Mesendoderm (in vitro differentiated cells): ENCODE results near the gene PRKN.

ENCODE experiments used
- DNase-seq: peaks from one replicate; pipeline ENCODE4 v3.0.0; 2013
- H2AK5ac ChIP-seq: 2 replicates; pipeline ENCODE4 v1.6.1; 2013; ENCODE audit warnings: low read length, inconsistent platforms
- H2BK120ac ChIP-seq: 2 replicates; pipeline ENCODE4 v1.6.1; 2013; ENCODE audit warnings: low read depth, mild to moderate bottlenecking, low read length, moderate library complexity, mixed read lengths
- H2BK15ac ChIP-seq: replicated peaks from 2 replicates; pipeline ENCODE4 v1.6.1; 2013; ENCODE audit warnings: low read depth, mild to moderate bottlenecking, moderate library complexity
- H2BK5ac ChIP-seq: 2 replicates; pipeline ENCODE4 v1.6.1; 2013; ENCODE audit warnings: low read length, inconsistent platforms
- H3K18ac ChIP-seq: 2 replicates; pipeline ENCODE4 v1.6.1; 2013; ENCODE audit warnings: mild to moderate bottlenecking, low read length, mixed read lengths
- H3K23ac ChIP-seq: one replicate; pipeline ENCODE4 v1.6.1; 2013; ENCODE audit warnings: low read length
- H3K27ac ChIP-seq: 2 replicates; pipeline ENCODE4 v1.5.1; 2013; ENCODE audit warnings: low read depth, mild to moderate bottlenecking, inconsistent platforms, low read length, moderate library complexity
- H3K27me3 ChIP-seq: 2 replicates; pipeline ENCODE4 v1.6.1; 2013; ENCODE audit warnings: low read length, control low read depth, mild to moderate bottlenecking, inconsistent platforms; ENCODE audit not compliant: insufficient read depth, poor library complexity
- H3K36me3 ChIP-seq: 2 replicates; pipeline ENCODE4 v1.6.1; 2013; ENCODE audit warnings: low read length, inconsistent platforms; ENCODE audit not compliant: control insufficient read depth, insufficient read depth
- H3K4ac ChIP-seq: one replicate; pipeline ENCODE4 v1.6.1; 2013; ENCODE audit warnings: low read depth, mild to moderate bottlenecking, low read length, moderate library complexity
- H3K4me1 ChIP-seq: 2 replicates; pipeline ENCODE4 v1.6.1; 2013; ENCODE audit warnings: low read depth, low read length, inconsistent platforms; ENCODE audit not compliant: control insufficient read depth
- H3K4me2 ChIP-seq: 2 replicates; pipeline ENCODE4 v1.6.1; 2013; ENCODE audit warnings: low read length
- H3K4me3 ChIP-seq: 2 replicates; pipeline ENCODE4 v1.5.1; 2013; ENCODE audit warnings: mild to moderate bottlenecking, low read length
- H3K56ac ChIP-seq: one replicate; pipeline ENCODE4 v1.6.1; 2013; ENCODE audit warnings: low read length
- H3K79me1 ChIP-seq: 2 replicates; pipeline ENCODE4 v1.6.1; 2013; ENCODE audit warnings: low read length, inconsistent platforms
- H3K79me2 ChIP-seq: 2 replicates; pipeline ENCODE4 v1.6.1; 2013; ENCODE audit warnings: mild to moderate bottlenecking, low read length; ENCODE audit not compliant: control insufficient read depth, insufficient read depth
- H3K9ac ChIP-seq: 2 replicates; pipeline ENCODE4 v1.6.1; 2013; ENCODE audit warnings: low read length, inconsistent platforms
- H4K5ac ChIP-seq: one replicate; pipeline ENCODE4 v1.6.1; 2013; ENCODE audit warnings: low read length
- H4K8ac ChIP-seq: one replicate; pipeline ENCODE4 v1.6.1; 2013; ENCODE audit warnings: low read depth, mild to moderate bottlenecking, control low read depth, low read length, moderate library complexity
- WGBS: extraction: QIAGEN DNeasy Blood & Tissue Kit; methylation state at CpG from one replicate; pipeline ENCODE4 v1.1.7; 2013; ENCODE audit warnings: low lambda C conversion rate, missing lambda C conversion rate; ENCODE audit not compliant: insufficient coverage; ENCODE audit errors: extremely low coverage; 5-methylcytosine and 5-hydroxymethylcytosine counted together

Gene PRKN

DNA sequence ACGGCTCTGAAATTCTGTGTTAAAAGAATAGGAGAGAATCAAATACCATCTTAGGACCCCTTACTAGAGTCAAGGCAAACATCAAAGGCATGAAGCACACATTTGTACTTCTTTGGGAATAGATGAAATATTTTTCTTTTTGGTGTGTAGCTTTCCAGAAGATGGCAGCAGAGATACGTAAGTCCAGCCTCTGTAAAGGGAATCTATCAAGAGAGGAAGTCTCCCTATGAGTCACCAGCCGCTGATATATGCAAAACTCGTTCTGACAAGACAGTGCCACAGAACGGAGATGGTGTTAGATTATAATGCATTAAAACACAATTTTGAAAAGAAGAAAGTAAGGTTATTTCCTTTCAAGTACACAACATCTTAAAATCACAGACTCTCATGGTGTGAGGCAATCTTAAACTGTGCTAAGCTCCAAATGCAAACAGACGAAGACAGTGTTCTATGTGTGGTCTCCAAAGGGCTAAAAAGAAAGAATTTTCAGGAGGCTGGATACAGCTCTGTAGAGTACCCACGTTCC, 1333.7 kb downstream of the PRKN start:
- Histone ChIP-seq H3K23ac (no peak overlapping the region), H2BK15ac (no peak overlapping the region), H3K56ac (no peak overlapping the region), H3K36me3 (no peaks in the 10 kb centered on the region), H3K4ac (no peak overlapping the region), H3K27ac (no peak overlapping the region), H3K4me2 (no peak overlapping the region), H3K4me3 (no peak overlapping the region), H4K8ac (no peak overlapping the region), H3K79me2 (no peaks in the 10 kb centered on the region), H3K79me1 (no peaks in the 10 kb centered on the region), H2BK120ac (no peak overlapping the region), H3K18ac (no peak overlapping the region), H2BK5ac (no peak overlapping the region), H3K27me3 (no peaks in the 10 kb centered on the region), H3K9ac (no peak overlapping the region), H4K5ac (no peak overlapping the region), H2AK5ac (no peak overlapping the region), H3K4me1 (peaks cover 2% of the 10 kb centered on the region)
- WGBS: no CpG with 5 or more reads among the region's 7 CpGs
- peak; percentile 90 for DNase-seq

DNA sequence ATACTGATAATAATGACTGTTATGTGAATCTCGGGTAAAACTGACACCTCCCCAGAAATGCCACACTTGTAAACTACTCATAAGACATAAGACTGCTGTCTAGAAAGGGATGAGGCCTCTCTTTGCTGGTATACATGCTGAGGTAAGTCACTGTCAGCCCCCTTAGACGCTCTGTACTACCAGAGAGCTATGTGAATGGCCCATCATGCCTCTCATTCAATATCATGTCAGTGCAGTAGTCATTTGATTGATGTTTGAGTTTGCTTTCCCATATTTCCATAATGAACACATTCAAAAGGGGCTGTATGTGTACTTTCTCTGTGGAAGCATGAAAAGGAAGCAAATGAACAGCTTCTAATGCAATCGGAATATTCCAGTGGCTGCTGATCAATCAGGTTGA, 1334.3 kb downstream of the PRKN start:
- Histone ChIP-seq H3K18ac (no peak overlapping the region), H3K27me3 (no peaks in the 10 kb centered on the region), H3K4me1 (peaks cover 2% of the 10 kb centered on the region), H3K4me2 (no peak overlapping the region), H3K79me2 (no peaks in the 10 kb centered on the region), H3K56ac (peak overlapping the region; percentile 39), H2BK120ac (no peak overlapping the region), H3K9ac (no peak overlapping the region), H3K36me3 (no peaks in the 10 kb centered on the region), H2BK5ac (no peak overlapping the region), H3K79me1 (no peaks in the 10 kb centered on the region), H4K5ac (no peak overlapping the region), H3K27ac (no peak overlapping the region), H2AK5ac (no peak overlapping the region), H2BK15ac (peak overlapping the region; percentile 67), H3K4ac (no peak overlapping the region), H3K4me3 (no peak overlapping the region), H3K23ac (no peak overlapping the region), H4K8ac (no peak overlapping the region)
- no peak for DNase-seq
- WGBS: no CpG with 5 or more reads among the region's 3 CpGs

DNA sequence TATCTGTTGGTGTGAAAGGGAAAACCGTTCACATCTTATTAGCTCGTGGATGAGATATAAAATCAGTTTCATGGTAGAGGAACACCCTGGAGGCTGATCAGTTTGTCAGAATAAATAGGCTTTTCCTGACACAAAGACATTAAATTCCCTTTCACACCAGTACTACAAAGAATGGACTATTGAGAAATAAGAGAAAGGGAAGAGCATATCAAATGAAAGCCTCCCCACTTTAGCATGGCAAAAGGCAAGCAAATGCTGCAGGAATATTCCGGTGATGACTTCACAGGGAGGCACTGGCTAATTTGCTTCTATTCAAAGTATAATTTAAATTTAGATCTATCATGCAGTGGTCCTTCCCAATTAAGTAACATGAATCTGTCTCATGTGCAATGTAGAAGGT, 1337.8 kb downstream of the PRKN start:
- DNase-seq: no peak
- Histone ChIP-seq H2AK5ac (no peak overlapping the region), H3K79me1 (no peaks in the 10 kb centered on the region), H3K4me3 (no peak overlapping the region), H3K27ac (no peak overlapping the region), H3K4me1 (peaks cover 2% of the 10 kb centered on the region), H3K56ac (no peak overlapping the region), H2BK120ac (no peak overlapping the region), H4K5ac (no peak overlapping the region), H3K9ac (no peak overlapping the region), H3K79me2 (no peaks in the 10 kb centered on the region), H3K4me2 (no peak overlapping the region), H4K8ac (no peak overlapping the region), H3K18ac (no peak overlapping the region), H3K4ac (no peak overlapping the region), H2BK15ac (no peak overlapping the region), H2BK5ac (no peak overlapping the region), H3K27me3 (no peaks in the 10 kb centered on the region), H3K23ac (no peak overlapping the region), H3K36me3 (no peaks in the 10 kb centered on the region)
- no CpG with 5 or more reads among the region's 3 CpGs for WGBS

DNA sequence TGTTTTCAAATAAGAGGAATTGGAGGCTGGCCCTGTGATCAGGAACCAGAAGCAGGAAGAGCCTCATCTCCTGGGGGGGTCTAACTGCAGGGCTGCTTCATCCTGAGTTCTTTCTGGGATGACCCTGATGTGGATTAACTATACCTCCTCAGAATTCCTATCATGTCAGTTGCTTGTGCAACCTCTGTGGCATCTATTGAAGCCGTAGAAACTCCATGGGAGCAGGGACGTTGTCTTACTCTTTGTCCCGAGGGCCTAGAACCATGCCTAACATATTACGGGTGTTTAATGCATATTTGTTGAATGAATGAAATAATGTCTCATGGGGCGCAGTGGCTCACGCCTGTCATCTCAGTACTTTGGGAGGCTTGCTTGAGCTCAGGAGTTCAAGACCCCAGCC, 1343.6 kb downstream of the PRKN start:
- H3K4me2 ChIP-seq: no peak overlapping the region
- H3K18ac ChIP-seq: no peak overlapping the region
- H4K8ac ChIP-seq: no peak overlapping the region
- no peaks in the 10 kb centered on the region for H3K79me1 ChIP-seq
- no peaks in the 10 kb centered on the region for H3K4me1 ChIP-seq
- no CpG with 5 or more reads among the region's 6 CpGs for WGBS
- H3K4ac ChIP-seq: no peak overlapping the region
- H3K23ac ChIP-seq: no peak overlapping the region
- H2AK5ac ChIP-seq: no peak overlapping the region
- no peak overlapping the region for H3K9ac ChIP-seq
- no peak overlapping the region for H3K4me3 ChIP-seq
- no peak for DNase-seq
- no peak overlapping the region for H2BK5ac ChIP-seq
- no peak overlapping the region for H2BK120ac ChIP-seq
- no peak overlapping the region for H4K5ac ChIP-seq
- no peak overlapping the region for H2BK15ac ChIP-seq
- H3K56ac ChIP-seq: no peak overlapping the region
- H3K27ac ChIP-seq: no peak overlapping the region
- H3K36me3 ChIP-seq: no peaks in the 10 kb centered on the region
- H3K79me2 ChIP-seq: no peaks in the 10 kb centered on the region
- H3K27me3 ChIP-seq: no peaks in the 10 kb centered on the region

DNA sequence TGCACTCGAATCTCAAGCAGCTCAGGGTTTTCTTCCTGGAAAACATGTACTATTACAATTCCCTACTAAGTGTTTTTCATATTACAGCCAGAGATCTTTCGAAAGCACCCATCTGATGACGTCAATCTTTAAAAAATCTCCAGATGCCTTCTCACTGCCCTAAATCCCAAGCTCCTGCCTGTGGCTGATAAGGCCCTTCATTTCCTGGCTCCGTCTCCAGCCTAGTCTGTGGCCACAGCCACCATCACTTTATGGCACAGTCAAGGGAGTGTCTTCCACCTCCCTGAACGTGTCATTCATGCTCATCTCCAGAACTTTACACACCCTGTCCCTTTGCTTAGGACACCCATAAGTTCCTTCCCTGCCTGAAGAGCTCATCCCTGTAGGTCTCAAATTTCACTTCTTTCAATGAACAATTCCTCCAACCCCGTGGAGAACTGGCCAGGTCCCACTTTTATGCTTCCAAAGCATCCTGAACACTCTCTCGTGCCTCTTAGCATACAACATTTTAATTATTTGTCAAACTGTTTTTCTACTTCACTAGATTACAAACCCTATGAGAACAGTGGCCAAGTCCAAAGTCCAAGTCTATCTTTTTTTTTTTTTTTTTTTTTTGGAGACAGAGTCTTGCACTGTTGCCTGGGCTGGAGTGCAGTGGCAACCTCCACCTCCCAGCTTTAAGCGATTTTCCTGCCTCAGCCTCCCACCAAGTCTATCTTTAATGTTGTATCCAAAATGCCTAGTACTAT, 1347.6 kb downstream of the PRKN start:
- no peaks in the 10 kb centered on the region for H3K79me1 ChIP-seq
- H3K4me3 ChIP-seq: no peak overlapping the region
- no CpG with 5 or more reads among the region's 8 CpGs for whole genome bisulfite sequencing
- H3K4me1 ChIP-seq: no peaks in the 10 kb centered on the region
- no peaks in the 10 kb centered on the region for H3K27me3 ChIP-seq
- no peak overlapping the region for H4K8ac ChIP-seq
- H3K23ac ChIP-seq: no peak overlapping the region
- H2BK5ac ChIP-seq: no peak overlapping the region
- no peaks in the 10 kb centered on the region for H3K36me3 ChIP-seq
- no peak overlapping the region for H3K4me2 ChIP-seq
- H3K79me2 ChIP-seq: no peaks in the 10 kb centered on the region
- H4K5ac ChIP-seq: no peak overlapping the region
- H2BK120ac ChIP-seq: no peak overlapping the region
- no peak overlapping the region for H3K27ac ChIP-seq
- H3K4ac ChIP-seq: no peak overlapping the region
- DNase-seq: no peak
- H3K56ac ChIP-seq: no peak overlapping the region
- no peak overlapping the region for H2BK15ac ChIP-seq
- H3K18ac ChIP-seq: no peak overlapping the region
- no peak overlapping the region for H2AK5ac ChIP-seq
- no peak overlapping the region for H3K9ac ChIP-seq

DNA sequence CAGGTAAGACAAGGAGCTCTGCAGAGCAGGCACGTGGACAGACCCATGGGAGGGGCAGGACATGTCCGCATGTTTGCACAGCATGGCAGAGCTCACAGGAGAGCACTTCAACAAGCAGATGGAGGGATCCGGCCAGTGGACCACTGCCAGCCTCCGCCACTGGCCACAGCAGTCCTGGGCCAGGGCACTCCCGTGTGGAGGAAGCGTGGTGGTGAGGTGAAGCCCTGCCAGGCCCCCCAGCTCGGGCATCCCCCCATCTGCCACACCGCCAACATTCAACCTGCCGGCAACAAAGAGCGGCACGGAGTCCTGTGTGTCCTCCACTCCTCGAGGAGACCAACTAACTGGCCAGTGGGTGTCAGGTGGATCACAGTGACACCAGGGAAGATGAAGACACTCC, 1349.5 kb downstream of the PRKN start:
- WGBS: no CpG with 5 or more reads among the region's 12 CpGs
- no peaks in the 10 kb centered on the region for H3K79me2 ChIP-seq
- no peak overlapping the region for H3K18ac ChIP-seq
- no peak overlapping the region for H3K4me3 ChIP-seq
- no peak overlapping the region for H3K4me2 ChIP-seq
- DNase-seq: no peak
- no peaks in the 10 kb centered on the region for H3K4me1 ChIP-seq
- H3K27ac ChIP-seq: no peak overlapping the region
- no peak overlapping the region for H3K56ac ChIP-seq
- no peak overlapping the region for H2BK120ac ChIP-seq
- H2AK5ac ChIP-seq: no peak overlapping the region
- no peak overlapping the region for H4K5ac ChIP-seq
- H3K4ac ChIP-seq: no peak overlapping the region
- no peak overlapping the region for H2BK15ac ChIP-seq
- no peak overlapping the region for H2BK5ac ChIP-seq
- no peak overlapping the region for H3K23ac ChIP-seq
- H3K36me3 ChIP-seq: no peaks in the 10 kb centered on the region
- no peaks in the 10 kb centered on the region for H3K27me3 ChIP-seq
- H4K8ac ChIP-seq: no peak overlapping the region
- H3K79me1 ChIP-seq: no peaks in the 10 kb centered on the region
- H3K9ac ChIP-seq: no peak overlapping the region
